ENCODE data around the gene NSUN7.

- no peak for TF ChIP-seq CTCF (IDR thresholded peaks at IDR 0.05; ENCODE audit: borderline replicate concordance, extremely low read depth, low read length, poor library complexity, severe bottlenecking)
- TF ChIP-seq EZH2 (IDR thresholded peaks at IDR 0.05; ENCODE audit: borderline replicate concordance, low read depth, low read length, severe bottlenecking), result no peak
These were observed 28.3 kb downstream of the NSUN7 start for GRCh38 chr4:40778090-40778489.
